GM19395 (cell line): ENCODE results near the gene PSMC5.
"Not testable (repeated sequence)": the region's sequence is repeated elsewhere in the genome, so short reads cannot be mapped to it uniquely, and the experiment has no call there.

Experiments
- ATAC-seq: cut with Tn5 transposase; IDR thresholded peaks from one replicate; pipeline ENCODE4 v1.9.1; 2021; ENCODE audit warnings: mild to moderate bottlenecking, moderate library complexity; ENCODE audit not compliant: unreplicated experiment

PSMC5 gene

DNA sequence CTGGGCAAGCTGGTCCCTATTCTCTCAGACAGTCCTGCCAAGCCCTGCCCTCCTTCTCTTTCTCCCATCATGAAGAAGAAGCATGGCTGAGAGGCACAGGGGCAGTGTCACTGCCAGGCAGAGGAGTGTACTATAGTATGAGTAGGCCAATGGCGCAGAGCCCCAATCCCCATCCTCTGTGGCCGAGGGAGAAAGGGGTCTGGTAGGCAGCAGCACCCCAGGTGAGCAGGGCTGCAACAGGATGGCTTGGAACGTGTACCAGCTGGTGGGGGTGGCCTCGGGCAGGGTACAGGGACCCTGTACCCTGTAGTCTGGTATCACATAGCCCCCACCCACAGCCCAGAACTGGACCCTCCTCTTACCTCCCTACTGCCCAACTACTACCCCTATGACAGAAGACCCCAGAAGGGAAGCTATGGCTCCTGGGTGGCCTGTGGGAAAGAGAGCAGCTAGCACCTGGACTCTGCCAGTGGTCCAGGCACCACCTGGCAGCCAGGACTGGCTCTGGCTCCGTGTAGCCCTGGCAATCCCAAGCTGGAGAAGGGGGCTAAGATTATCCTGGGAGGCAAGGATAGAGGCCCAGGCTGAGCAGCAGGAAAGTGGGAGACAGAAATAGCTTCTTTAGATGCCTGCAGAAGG is 10.8 kb downstream of the PSMC5 start:
- no peak for ATAC-seq

GRCh38 chr17:63838631-63839171 is 11.5 kb downstream of the PSMC5 start:
- ATAC-seq, result no peak

GRCh38 chr17:63840591-63841349 is 13.5 kb downstream of the PSMC5 start:
- no peak for ATAC-seq

DNA sequence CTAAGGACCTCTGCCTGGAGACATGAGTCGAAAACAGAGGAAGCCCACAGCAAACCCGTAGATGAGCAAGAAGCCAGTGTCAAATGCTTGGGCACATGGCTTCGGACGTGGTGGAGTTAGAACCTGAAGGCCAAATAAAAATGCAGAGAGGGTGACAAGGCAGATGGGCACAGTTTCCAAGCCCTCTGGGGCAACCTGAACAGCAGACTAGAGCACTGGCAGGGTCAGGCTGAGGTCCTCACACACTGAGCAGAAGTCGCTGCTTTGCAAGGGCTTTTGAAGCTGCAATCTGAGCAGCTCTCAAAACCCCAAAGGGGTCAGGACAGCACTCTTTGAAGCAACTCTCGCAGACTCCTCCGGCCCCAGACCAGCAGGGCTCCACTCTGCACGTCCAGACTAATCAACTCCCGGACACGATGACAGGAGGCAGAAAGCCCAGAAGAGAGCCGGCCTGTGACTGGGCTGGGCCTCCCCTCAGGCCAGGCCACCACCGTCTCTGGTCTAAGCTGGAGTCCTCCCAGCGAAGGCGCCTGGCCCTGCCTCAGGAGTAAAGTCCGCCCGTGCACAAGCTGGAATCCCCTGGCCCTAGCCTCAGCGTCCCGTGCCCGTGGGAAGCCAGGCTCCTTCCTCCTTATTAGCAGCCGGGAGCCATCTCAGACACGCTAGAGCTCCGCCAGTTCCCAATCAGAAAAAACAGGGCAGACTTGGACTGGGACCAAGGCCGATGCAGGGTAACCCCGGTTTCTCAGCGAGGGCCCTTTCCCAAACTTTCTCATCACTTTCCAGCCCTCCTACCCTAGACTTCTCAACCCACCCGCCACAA is 14.3 kb downstream of the PSMC5 start:
- ATAC-seq, result no peak

DNA sequence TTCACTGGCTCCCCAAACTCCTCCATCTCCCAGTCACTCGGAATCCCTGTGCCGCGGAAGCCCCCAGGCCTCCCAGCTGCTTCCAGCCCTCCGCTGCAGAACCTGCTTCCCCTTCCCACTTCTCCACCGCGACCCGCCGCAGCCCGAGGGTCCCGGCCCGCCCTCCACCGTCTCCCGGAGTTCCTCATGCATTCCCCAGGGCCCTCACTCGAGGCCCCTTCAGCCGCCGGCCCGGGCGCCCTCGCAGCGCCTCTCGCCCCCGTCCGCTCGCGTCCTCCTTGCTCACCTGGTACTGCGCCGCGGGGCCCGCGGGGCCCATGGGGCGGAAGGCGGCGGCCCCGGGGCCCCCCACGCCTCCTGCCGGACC is 14.9 kb downstream of the PSMC5 start:
- peak; percentile 31 for ATAC-seq

DNA sequence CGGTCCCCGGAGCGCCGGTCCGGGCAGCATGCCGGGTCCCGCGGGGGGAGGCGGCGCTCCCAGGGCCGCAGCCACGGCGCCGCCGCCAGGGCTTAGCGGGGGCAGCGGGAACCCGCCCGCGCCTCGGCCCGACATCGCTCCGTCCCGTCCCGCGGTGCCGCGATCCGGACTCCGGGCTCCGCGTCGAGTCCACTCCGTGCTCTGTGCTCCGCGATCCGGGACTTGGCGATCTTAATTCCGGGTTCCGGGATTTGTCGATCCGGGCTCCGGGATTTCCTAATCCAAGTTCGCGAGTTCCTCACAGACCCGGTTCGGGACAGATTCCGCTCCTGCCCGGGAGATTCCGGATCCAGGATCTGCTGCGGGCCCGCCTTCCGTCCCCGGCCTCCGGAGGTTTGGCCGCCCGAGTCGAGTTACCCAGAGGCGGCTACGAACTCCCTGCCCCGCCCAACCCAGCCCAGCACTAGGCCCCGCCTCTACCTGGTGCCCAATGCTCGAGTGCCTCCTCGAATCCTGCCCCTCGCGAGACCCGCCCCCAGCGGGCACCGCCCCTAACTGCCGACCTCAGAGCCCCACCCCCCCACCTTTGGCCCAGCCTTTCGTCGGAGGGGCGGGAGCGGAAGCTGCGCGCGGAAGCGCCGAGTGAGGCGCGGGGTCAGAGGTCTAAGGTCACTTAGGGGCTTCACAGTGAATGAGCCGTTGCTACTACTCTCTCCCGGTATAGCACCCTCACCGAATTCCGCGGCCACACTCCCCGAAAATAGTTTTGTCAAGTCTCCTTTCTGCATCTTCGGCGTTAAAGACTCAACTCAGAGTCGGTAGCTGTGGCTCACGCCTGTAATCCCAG is 15.5 kb downstream of the PSMC5 start, which contains the start of gene SMARCD2:
SMARCD2 (minus strand) TSS at position 146 of the 847 bp plus-strand sequence; CDS start at position 135, 11 bp downstream.
- ATAC-seq, result peak; percentile 74

DNA sequence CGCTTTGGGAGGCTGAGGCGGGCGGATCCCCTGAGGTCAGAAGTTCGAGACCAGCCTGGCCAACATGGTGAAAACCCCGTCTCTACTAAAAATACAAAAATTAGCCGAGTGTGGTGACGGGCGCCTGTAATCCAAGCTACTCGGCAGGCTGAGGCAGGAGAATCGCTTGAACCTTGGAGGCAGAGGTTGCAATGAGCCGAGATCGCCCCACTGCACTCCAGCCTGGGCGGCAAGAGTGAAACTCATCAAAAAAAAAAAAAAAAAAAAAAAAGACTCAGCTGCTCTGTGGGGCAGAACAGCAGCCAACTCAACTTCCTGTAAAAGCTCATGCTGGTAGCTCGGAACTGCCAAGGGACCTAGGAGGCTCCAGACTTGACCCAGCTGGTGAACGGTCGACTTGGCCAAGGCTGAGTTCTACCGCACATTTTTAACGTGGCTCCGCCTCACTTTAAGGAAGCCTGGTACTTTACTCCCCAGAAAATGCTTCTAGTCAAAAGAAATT is 16.2 kb downstream of the PSMC5 start:
- ATAC-seq, result not testable (repeated sequence)

DNA sequence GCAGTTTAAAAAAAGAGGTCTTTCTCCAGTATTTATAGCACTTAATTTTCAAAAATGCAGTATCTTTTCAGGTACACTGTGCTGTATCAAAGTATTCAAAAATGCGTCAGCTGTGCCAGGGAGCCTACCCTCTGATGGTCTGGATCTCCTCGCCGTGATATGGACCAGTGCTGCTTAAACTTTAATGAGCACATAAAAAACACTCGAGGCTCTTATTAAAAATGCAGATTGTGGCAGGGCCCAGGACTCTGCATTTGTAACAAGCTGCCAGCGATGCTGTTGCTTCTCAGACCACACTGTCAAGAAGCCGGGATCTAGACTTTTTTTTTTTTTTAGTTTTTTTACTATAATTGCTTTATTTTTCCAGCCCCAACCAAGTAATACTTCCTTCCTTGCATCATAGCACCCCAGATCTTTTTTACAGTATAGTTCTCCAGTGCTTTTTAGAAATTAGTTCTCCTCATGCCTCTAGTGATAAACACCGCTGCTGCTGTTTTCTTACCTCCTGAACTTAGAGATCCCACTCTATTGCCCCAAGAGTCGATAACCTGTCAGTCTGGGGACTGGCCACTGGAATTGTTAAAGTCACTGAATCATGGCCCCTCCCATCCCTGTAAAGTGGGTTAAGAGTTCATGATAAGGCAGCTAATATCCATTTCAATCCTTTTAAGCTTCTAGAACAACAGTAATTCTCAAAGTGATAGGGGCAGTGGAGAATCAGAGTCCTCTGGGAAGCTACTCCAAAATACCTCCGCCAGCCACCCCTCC is 16.9 kb downstream of the PSMC5 start:
- no peak for ATAC-seq

DNA sequence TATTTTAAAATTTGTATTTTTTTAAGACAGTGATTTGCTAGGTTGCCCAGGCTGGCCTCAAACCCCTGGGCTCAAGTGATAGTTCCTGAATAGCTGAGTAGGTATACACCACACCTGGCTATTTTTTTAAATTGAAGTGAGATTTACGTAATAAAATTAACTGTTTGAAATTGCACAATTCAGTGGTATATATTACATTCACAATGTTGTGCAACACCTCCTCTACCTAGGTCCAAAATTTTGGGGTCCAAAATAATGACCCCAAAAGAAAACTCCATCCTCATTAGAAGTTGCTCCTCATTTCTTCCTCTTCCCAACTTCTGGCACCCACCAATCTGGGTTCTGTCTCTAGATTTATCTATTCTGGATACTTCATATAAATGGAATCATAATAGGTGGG is 18.3 kb downstream of the PSMC5 start:
- no peak for ATAC-seq

- no peak for ATAC-seq
These were observed 20.5 kb downstream of the PSMC5 start for GRCh38 chr17:63847525-63848249.

DNA sequence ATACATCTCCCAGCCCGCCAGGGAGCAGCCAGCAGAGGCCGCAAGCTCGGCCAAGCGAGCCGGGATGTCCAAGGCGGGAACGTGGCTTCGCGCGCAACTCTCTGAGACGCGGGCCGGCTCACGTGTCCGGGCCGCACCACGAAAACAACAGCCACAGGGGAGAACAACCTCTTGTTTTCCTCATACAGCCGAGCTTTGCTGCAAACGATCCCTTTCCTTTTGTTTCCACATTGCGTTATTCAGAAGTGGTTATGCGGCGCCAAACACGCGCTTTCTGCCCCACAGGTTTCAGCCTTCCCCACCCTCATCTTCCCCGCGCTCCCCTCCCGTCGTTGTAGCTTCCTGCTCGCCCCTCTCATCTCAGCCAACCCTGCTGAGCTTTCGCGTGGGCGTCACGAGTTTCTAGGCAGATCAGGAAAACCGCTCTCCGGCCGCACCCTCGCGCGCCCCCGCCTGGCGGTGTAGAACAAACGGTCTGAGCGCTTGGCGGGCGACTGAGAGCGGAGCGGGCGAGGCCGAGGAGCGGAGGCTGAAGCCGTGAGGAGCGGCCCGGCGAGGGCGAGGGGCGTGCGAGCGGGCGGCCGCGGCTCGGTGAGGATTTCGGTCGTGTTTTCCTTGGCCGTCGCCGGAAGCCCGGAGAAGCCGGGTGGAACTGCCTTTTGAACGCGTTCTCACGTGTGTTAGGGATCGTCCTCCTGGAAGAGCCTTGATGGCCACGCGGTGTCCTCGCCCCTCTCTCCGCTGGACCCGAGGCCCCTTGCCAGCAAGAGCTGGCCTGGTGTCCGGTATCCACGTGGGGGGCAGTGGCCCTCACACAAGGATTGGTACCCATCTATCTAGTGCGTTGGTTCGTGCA is 21.8 kb downstream of the PSMC5 start:
- ATAC-seq, result peak; percentile 91

DNA sequence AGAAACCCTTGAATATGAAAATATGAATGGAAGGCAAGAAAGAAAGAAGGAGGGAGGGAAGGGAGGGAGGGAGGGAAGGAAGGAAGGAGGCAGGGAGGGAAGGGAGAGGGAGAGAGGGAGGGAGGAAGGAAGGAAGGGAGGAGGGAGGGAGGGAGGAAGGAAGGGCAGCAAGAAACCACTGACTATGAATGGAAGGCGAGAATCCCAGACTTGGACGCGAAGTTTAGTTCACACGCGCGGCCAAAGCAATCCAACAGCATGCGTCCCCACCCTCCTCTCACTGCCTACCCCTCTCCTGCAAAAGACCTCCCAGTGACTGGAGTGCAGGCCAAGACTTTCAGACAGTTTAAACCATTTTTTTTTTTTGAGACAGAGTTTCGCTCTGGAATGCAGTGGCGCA is 23.2 kb downstream of the PSMC5 start:
- ATAC-seq, result no peak

- ATAC-seq, result no peak
These were observed 26.0 kb downstream of the PSMC5 start for GRCh38 chr17:63853260-63853659.

DNA sequence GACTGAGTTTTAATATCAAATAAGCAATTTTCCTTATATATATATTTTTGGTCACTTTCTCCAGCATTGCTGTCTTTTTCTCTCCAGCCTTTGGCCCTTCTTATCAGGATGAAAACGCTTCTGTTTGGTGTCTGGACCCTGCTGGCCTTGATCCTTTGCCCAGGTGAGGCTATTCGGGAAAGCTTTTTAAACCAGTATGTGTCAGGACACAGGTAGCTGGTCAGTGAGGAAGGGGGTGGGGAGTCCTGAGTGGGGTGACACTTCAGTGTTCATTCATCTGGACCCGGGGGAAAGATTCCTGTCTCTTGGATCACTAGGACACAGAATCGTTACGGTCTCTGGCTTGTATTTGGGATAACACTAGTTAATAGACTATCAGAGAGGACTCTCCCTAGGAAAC is 27.5 kb downstream of the PSMC5 start:
- ATAC-seq, result no peak

GRCh38 chr17:63855185-63855584 is 28.0 kb downstream of the PSMC5 start:
- no peak for ATAC-seq

DNA sequence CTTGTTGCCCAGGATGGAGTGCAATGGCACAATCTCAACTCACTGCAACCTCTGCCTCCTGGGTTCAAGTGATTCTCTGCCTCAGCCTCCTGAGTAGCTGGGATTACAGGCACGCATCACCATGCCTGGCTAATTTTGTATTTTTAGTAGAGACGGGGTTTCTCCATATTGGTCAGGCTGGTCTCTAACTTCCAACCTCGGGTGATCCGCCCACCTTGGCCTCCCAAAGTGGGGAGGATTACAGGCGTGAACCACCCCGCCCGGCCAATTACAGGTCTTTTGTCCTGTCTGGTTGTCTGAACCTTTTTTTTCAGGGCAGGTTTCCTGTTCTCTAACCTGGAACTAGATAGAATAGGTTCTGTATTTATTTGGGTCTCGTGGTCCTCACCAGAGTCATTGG is 29.2 kb downstream of the PSMC5 start:
- ATAC-seq, result not testable (repeated sequence)

GRCh38 chr17:63859257-63859656 is 32.0 kb downstream of the PSMC5 start:
- ATAC-seq, result no peak

- not testable (repeated sequence) for ATAC-seq
These were observed 39.4 kb downstream of the PSMC5 start for GRCh38 chr17:63866625-63867024.
